Measurements from ENCODE around the gene ALOX5AP. TPM values are rescaled to one million over a fixed set of nuclear protein-coding genes. Genes with fewer than 3 reads are reported as not detected.

The ALOX5AP gene
- total and polyA plus RNA-seq, 12 donors: 2.8 to 122 (median 39.8) TPM

- WGBS, 4 donors: 90 to 98% (median 97%) methylated on average over 4 of the region's 4 CpGs
- no peak overlapping the region for H3K27ac ChIP-seq
- intact Hi-C loops (cut with DNase I): no loop called here
- H3K27me3 ChIP-seq: no peaks in the 10 kb centered on the region
- peaks cover 0 to 12% of the 10 kb centered on the region in 2 donors for H3K4me1 ChIP-seq (replicated peaks in 1 of 2)
- H3K9me3 ChIP-seq (replicated peaks in 1 of 3): no peaks in the 10 kb centered on the region
- no peaks in the 10 kb centered on the region for H3K36me3 ChIP-seq (replicated peaks in 1 of 2)
- TF ChIP-seq POLR2A (IDR thresholded peaks at IDR 0.05) (no peak), CTCF (IDR thresholded peaks at IDR 0.05) (no peak)
- H3K4me3 ChIP-seq: no peak overlapping the region
- DNase-seq: no peak
Observed at GRCh38 chr13:30702006-30702405, 33.3 kb upstream of the ALOX5AP start.

GRCh38 chr13:30704596-30704995, 30.7 kb upstream of the ALOX5AP start:
- 60 to 82% (median 77%) methylated on average over 4 to 6 of the region's 6 CpGs for WGBS, 4 donors
- H3K4me3 ChIP-seq: no peak overlapping the region
- H3K36me3 ChIP-seq (replicated peaks in 1 of 2): no peaks in the 10 kb centered on the region
- no peaks in the 10 kb centered on the region for H3K27me3 ChIP-seq
- H3K27ac ChIP-seq: no peak overlapping the region
- intact Hi-C loops (cut with DNase I): no loop called here
- TF ChIP-seq POLR2A (IDR thresholded peaks at IDR 0.05) (no peak), CTCF (IDR thresholded peaks at IDR 0.05) (no peak)
- no peaks in the 10 kb centered on the region for H3K4me1 ChIP-seq (replicated peaks in 1 of 2)
- DNase-seq: peak in 1 of 7 donors; percentile 2
- no peaks in the 10 kb centered on the region for H3K9me3 ChIP-seq (replicated peaks in 1 of 3)

- WGBS, 4 donors: 43 to 57% (median 48%) methylated on average over 4 of the region's 4 CpGs
- no peak for TF ChIP-seq CTCF (IDR thresholded peaks at IDR 0.05)
- no peak for TF ChIP-seq POLR2A (IDR thresholded peaks at IDR 0.05)
- intact Hi-C loops (cut with DNase I): no loop called here
- no peaks in the 10 kb centered on the region for H3K9me3 ChIP-seq (replicated peaks in 1 of 3)
- H3K27ac ChIP-seq: no peak overlapping the region
- no peak overlapping the region for H3K4me3 ChIP-seq
- H3K36me3 ChIP-seq (replicated peaks in 1 of 2): no peaks in the 10 kb centered on the region
- no peaks in the 10 kb centered on the region for H3K4me1 ChIP-seq (replicated peaks in 1 of 2)
- H3K27me3 ChIP-seq: no peaks in the 10 kb centered on the region
- peak in 1 of 7 donors; percentile 18 for DNase-seq
Observed at GRCh38 chr13:30705680-30706079, 29.7 kb upstream of the ALOX5AP start.

GRCh38 chr13:30708541-30708940, 26.8 kb upstream of the ALOX5AP start:
- Histone ChIP-seq H3K27me3 (no peaks in the 10 kb centered on the region), H3K4me3 (no peak overlapping the region), H3K27ac (no peak overlapping the region), H3K4me1 (replicated peaks in 1 of 2) (no peaks in the 10 kb centered on the region), H3K9me3 (replicated peaks in 1 of 3) (no peaks in the 10 kb centered on the region), H3K36me3 (replicated peaks in 1 of 2) (no peaks in the 10 kb centered on the region)
- intact Hi-C loops (cut with DNase I): no loop called here
- no peak for DNase-seq
- 50 to 62% (median 57%) methylated on average over 3 of the region's 3 CpGs for WGBS, 4 donors
- TF ChIP-seq CTCF (IDR thresholded peaks at IDR 0.05): no peak
- TF ChIP-seq POLR2A (IDR thresholded peaks at IDR 0.05): no peak
